Activated CD8-positive, alpha-beta memory T cell treated with anti-CD3 and anti-CD28 coated beads, Interleukin-2, amount 10 ng/mL, durations not matched to agents 7 days and 5 days (primary cell): ENCODE measurements around the gene ARHGAP12. TPM values are rescaled to one million over a fixed set of nuclear protein-coding genes. Genes with fewer than 3 reads are reported as not detected.
A peak's percentile ranks its signal among the peaks of the same experiment; 100 is the strongest.

Experiments
- ATAC-seq: fragments of 150-1000 bp; cut with Tn5 transposase; one replicate; pipeline ENCODE4 v1.10.0; 2021; ENCODE audit warnings: moderate library complexity
- CTCF ChIA-PET: fragments of 350-600 bp; sonication (Branson Sonifier 250); formaldehyde crosslinking; loops from one replicate; lab custom pipeline; 2021; ENCODE audit warnings: antibody characterized with exemption; lab: Charles Lee
- DNase-seq: peaks from one replicate; pipeline ENCODE4 v3.0.0-alpha.2; 2020
- H3K27ac Mint-ChIP-seq: one replicate; pipeline ENCODE4 v1.8.0; 2021; ENCODE audit warnings: mild to moderate bottlenecking, mixed read lengths
- H3K27me3 Mint-ChIP-seq: one replicate; pipeline ENCODE4 v1.8.0; 2021; ENCODE audit warnings: mixed read lengths
- H3K36me3 Mint-ChIP-seq: one replicate; pipeline ENCODE4 v1.8.0; 2021; ENCODE audit warnings: mild to moderate bottlenecking, mixed read lengths
- H3K4me1 Mint-ChIP-seq: one replicate; pipeline ENCODE4 v1.8.0; 2021; ENCODE audit warnings: mixed read lengths
- H3K4me3 Mint-ChIP-seq: one replicate; pipeline ENCODE4 v1.8.0; 2021; ENCODE audit warnings: mild to moderate bottlenecking, moderate library complexity, mixed read lengths
- H3K9me3 Mint-ChIP-seq: one replicate; pipeline ENCODE4 v1.8.0; 2022; ENCODE audit warnings: low read depth, mixed read lengths
- total RNA-seq, 2 experiments: library from RNA; stranded (reverse); gene quantifications; one replicate each; pipeline ENCODE4 v1.2.3, GENCODE V29; 2021

Gene ARHGAP12
- total RNA-seq, 2 experiments from 2014 or later, result 3.0 to 7.8 TPM

DNA sequence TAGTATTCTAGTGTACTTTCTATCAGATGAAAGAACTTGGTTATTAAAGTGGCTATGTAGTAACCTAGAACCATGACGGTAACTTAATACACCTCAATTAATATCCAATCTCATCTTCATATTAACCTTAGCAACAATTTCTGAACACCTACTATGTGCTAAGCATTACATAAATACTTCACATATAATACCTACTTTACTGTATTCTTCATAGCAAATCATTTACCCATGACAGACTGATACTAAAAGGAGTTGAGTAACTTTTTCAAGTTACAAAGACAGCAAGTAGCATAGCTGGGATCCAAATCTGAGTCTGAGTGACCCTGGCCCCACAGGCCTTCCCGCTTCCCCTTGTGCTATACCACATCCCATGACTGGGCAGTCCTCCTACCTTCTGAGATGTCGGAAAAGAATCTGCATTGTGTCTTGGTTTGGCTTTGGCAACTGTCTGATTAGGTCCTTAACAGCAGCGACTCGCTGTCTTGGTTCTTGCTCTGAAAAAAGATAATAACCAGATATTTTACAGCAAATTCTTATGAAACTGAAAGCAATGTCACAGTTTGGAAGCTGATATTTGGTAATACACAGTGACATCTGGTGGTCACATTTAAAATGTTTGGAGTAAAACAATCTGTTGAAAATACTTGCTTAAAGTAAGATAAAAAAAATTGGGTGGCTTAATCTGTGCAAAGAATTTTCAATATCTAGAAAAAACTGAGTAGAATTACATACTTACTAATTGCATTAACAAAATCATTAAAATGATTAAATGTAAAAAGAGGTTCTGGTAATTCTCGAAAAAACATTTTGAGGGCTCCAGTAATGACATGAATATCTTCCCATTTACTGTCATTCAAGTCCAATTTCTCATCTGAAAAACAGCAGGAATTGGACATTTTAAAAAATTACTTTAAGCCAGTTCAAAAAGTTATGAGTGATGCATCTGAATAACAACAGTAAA is 120.1 kb downstream of the ARHGAP12 start:
- H3K36me3 Mint-ChIP-seq, result peaks cover 1% of the 10 kb centered on the region

GRCh38 chr10:31804352-31804810 is 124.2 kb downstream of the ARHGAP12 start:
- Mint-ChIP-seq H3K27me3 (no peaks in the 10 kb centered on the region), H3K27ac (no peak overlapping the region), H3K4me3 (no peak overlapping the region), H3K9me3 (no peaks in the 10 kb centered on the region), H3K4me1 (peaks cover 12% of the 10 kb centered on the region), H3K36me3 (peaks cover 1% of the 10 kb centered on the region)
- ATAC-seq (no peak), DNase-seq (no peak)
- CTCF ChIA-PET, result no interaction called here

More for the DNA sequence above, 120.1 kb downstream of the ARHGAP12 start:
- Mint-ChIP-seq H3K4me1 (peaks cover 12% of the 10 kb centered on the region), H3K9me3 (no peaks in the 10 kb centered on the region), H3K4me3 (peak overlapping the region; percentile 69), H3K27me3 (no peaks in the 10 kb centered on the region), H3K27ac (peak overlapping the region; percentile 81)
- CTCF ChIA-PET, result interaction anchor here (0.5 to 1.9 kb wide), 17 partner anchors 8 to 1121 kb away, joined by 3 to 14 read pairs (median 3); partner anchors contain the start of gene ZNF438
- peak; percentile 77 for ATAC-seq
- DNase-seq, result peak; percentile 49

DNA sequence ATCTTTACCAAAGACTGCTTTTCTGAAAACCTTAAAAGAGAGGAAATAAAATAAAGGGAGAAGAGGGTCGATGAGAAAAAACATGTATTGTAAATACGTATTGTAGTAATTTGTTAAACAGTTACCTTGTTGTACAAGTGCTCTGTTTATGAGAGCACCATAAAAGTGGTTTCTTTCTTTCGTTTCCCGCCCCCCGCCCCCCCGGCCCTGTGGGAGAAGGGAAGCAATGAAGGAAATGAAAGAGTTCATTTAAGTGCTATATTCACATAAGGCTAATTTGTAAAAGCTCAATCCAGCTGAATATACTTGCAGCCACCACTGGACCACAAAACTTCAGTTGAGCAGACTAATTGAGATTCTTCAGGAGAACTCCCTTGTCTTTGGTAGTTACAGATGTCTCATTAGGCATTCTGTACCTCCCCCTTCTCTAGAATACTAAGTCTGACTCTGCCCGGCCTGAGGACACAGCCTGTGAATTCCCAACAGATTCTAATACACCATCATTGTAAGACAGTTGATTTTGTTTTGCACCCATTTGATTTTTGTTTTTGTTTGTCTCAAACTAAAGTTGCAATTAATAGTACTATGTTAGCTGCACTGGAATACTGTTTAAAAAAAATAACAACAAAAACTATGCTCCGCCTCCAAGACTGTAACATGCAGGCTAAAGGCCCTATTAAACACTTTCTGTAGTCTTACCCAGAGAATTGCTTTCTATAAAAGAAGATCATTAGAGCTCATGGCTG is 124.9 kb downstream of the ARHGAP12 start:
- CTCF ChIA-PET, result no interaction called here
- H3K4me3 Mint-ChIP-seq, result no peak overlapping the region

GRCh38 chr10:31799181-31799580 is 129.4 kb downstream of the ARHGAP12 start:
- ATAC-seq (no peak), DNase-seq (no peak)
- Mint-ChIP-seq H3K36me3 (no peaks in the 10 kb centered on the region), H3K27ac (no peak overlapping the region), H3K4me3 (no peak overlapping the region), H3K4me1 (no peaks in the 10 kb centered on the region), H3K27me3 (no peaks in the 10 kb centered on the region), H3K9me3 (no peaks in the 10 kb centered on the region)
- CTCF ChIA-PET, result no interaction called here

More for the DNA sequence above, 124.9 kb downstream of the ARHGAP12 start:
- H3K27ac Mint-ChIP-seq, result no peak overlapping the region
- H3K4me1 Mint-ChIP-seq, result peaks cover 11% of the 10 kb centered on the region
- H3K9me3 Mint-ChIP-seq, result no peaks in the 10 kb centered on the region
- DNase-seq (no peak), ATAC-seq (no peak)
- H3K36me3 Mint-ChIP-seq, result peaks cover 1% of the 10 kb centered on the region
- no peaks in the 10 kb centered on the region for H3K27me3 Mint-ChIP-seq

DNA sequence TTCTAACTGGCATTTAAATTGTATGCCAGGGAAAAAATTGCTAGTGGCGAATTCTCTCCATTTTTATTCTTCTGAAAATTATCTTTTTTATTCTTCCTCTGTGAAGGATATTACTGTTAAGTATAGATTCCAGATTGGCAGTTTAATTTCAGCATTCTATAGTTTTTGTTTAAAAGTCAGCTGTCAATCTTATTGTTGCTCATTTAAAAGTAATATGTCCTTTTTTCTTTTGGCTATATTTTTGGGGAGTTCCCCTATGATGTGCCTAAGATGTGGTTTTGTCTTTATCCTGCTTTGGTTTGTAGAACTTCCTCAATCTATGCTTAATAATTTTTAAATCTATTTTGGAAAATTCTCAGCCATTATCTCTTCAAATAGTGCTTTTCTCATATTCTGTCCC is 135.9 kb downstream of the ARHGAP12 start:
- DNase-seq, result no peak
- peaks cover 2% of the 10 kb centered on the region for H3K36me3 Mint-ChIP-seq
- H3K27me3 Mint-ChIP-seq, result peaks cover 14% of the 10 kb centered on the region
- ATAC-seq, result no peak
- CTCF ChIA-PET, result no interaction called here
- no peak overlapping the region for H3K27ac Mint-ChIP-seq
- no peak overlapping the region for H3K4me3 Mint-ChIP-seq
- no peaks in the 10 kb centered on the region for H3K4me1 Mint-ChIP-seq
- H3K9me3 Mint-ChIP-seq, result peaks cover 11% of the 10 kb centered on the region

DNA sequence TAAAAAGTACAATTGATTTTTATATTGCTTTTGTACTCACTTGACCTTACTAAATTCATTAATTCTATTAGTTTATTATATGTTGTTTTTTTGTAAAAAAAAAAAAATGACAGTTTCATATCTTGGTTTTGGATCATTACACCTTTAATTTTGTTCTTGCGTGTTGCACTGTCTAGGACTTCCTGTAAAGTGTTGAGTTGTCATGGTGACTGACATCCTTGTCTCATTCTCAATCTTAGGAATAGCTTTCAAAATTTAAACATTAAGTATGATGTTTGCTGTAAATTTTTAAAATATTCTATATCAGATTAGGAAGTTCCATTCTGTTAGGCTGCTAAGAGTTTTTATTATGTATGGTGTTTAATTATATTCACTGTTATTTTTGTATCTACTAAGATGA is 139.1 kb downstream of the ARHGAP12 start:
- Mint-ChIP-seq H3K9me3 (peaks cover 11% of the 10 kb centered on the region), H3K4me1 (no peaks in the 10 kb centered on the region), H3K4me3 (no peak overlapping the region), H3K36me3 (peaks cover 2% of the 10 kb centered on the region), H3K27me3 (peaks cover 19% of the 10 kb centered on the region), H3K27ac (no peak overlapping the region)
- DNase-seq, result no peak
- CTCF ChIA-PET, result interaction anchor here (0.8 kb wide), 1 partner anchor 974 kb away, joined by 3 read pairs; no protein-coding TSS in a partner anchor
- peak; percentile 47 for ATAC-seq

DNA sequence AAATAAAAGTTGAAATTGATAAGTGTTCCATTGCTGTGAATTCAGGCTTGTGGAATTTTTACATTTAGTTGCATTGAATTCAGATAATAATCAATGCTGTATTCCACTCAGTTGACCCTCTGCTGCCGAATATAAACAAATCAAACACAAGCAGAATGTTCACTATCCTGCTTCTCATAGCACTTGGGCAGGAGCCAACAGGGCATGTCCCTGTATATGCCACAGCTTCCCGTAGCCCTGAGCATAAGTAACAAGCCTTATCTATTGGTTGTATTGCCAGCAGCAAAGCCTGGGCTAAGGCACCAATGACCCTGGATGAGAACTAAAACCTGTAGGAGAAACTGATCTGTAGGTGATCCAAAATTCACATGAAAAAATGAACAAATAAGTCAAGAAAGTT is 145.9 kb downstream of the ARHGAP12 start:
- H3K4me3 Mint-ChIP-seq, result no peak overlapping the region
- H3K9me3 Mint-ChIP-seq, result no peaks in the 10 kb centered on the region
- no peak for DNase-seq
- H3K27me3 Mint-ChIP-seq, result peaks cover 17% of the 10 kb centered on the region
- ATAC-seq, result no peak
- no peaks in the 10 kb centered on the region for H3K36me3 Mint-ChIP-seq
- no peaks in the 10 kb centered on the region for H3K4me1 Mint-ChIP-seq
- CTCF ChIA-PET, result interaction anchor here (1.0 to 3.2 kb wide), 2 partner anchors 13 to 15 kb away, joined by 3 to 10 read pairs; no protein-coding TSS in a partner anchor
- H3K27ac Mint-ChIP-seq, result no peak overlapping the region

GRCh38 chr10:31780717-31781116 is 147.9 kb downstream of the ARHGAP12 start:
- CTCF ChIA-PET, result no interaction called here
- Mint-ChIP-seq H3K27me3 (peaks cover 17% of the 10 kb centered on the region), H3K36me3 (no peaks in the 10 kb centered on the region), H3K9me3 (peaks cover 3% of the 10 kb centered on the region), H3K27ac (no peak overlapping the region), H3K4me3 (no peak overlapping the region), H3K4me1 (no peaks in the 10 kb centered on the region)
- ATAC-seq, result no peak
- DNase-seq, result no peak

GRCh38 chr10:31778627-31779026 is 150.0 kb downstream of the ARHGAP12 start:
- H3K4me3 Mint-ChIP-seq, result no peak overlapping the region
- CTCF ChIA-PET, result no interaction called here

GRCh38 chr10:31776159-31776558 is 152.5 kb downstream of the ARHGAP12 start:
- Mint-ChIP-seq H3K9me3 (peaks cover 3% of the 10 kb centered on the region), H3K27me3 (peaks cover 6% of the 10 kb centered on the region), H3K36me3 (no peaks in the 10 kb centered on the region), H3K4me1 (no peaks in the 10 kb centered on the region), H3K4me3 (no peak overlapping the region), H3K27ac (no peak overlapping the region)
- CTCF ChIA-PET, result no interaction called here
- ATAC-seq, result no peak
- DNase-seq, result no peak

More at GRCh38 chr10:31778627-31779026, 150.0 kb downstream of the ARHGAP12 start:
- Mint-ChIP-seq H3K4me1 (no peaks in the 10 kb centered on the region), H3K9me3 (peaks cover 3% of the 10 kb centered on the region), H3K27me3 (peaks cover 8% of the 10 kb centered on the region), H3K36me3 (no peaks in the 10 kb centered on the region), H3K27ac (no peak overlapping the region)
- ATAC-seq (no peak), DNase-seq (no peak)

GRCh38 chr10:31774928-31775650 is 153.5 kb downstream of the ARHGAP12 start:
- Mint-ChIP-seq H3K4me1 (no peaks in the 10 kb centered on the region), H3K27me3 (no peaks in the 10 kb centered on the region), H3K27ac (no peak overlapping the region), H3K4me3 (no peak overlapping the region), H3K9me3 (peaks cover 3% of the 10 kb centered on the region), H3K36me3 (no peaks in the 10 kb centered on the region)
- DNase-seq, result no peak
- CTCF ChIA-PET, result no interaction called here
- ATAC-seq, result no peak

- Mint-ChIP-seq H3K9me3 (peaks cover 3% of the 10 kb centered on the region), H3K4me3 (no peak overlapping the region), H3K27me3 (no peaks in the 10 kb centered on the region), H3K36me3 (no peaks in the 10 kb centered on the region), H3K27ac (no peak overlapping the region), H3K4me1 (no peaks in the 10 kb centered on the region)
- CTCF ChIA-PET, result no interaction called here
- no peak for DNase-seq
- no peak for ATAC-seq
Measured at GRCh38 chr10:31774299-31774900, 154.2 kb downstream of the ARHGAP12 start.
